NT2/D1 (cell line): Measurements from ENCODE around the gene REV1.

ENCODE experiments used
- YY1 ChIP-seq: IDR thresholded peaks from 2 replicates; pipeline ENCODE4 v1.6.1; 2011; ENCODE audit not compliant: insufficient read length, insufficient read depth
- ZNF274 ChIP-seq: IDR thresholded peaks from 2 replicates; pipeline ENCODE4 v1.6.1; 2011; ENCODE audit warnings: mild to moderate bottlenecking, low read depth, low read length

GRCh38 chr2:99470957-99471356, 18.9 kb downstream of the REV1 start:
- TF ChIP-seq YY1 (no peak), ZNF274 (no peak)
